SK-N-SH treated with all-trans-retinoic acid at 6 μM for 48 hours (cell line): ENCODE data around the gene ERN1.

ENCODE experiments used
- ATAC-seq: fragments of 200-7000 bp; cut with Tn5 transposase; 3 replicates; pipeline ENCODE4 v1.9.1; 2020; ENCODE audit warnings: mild to moderate bottlenecking, moderate library complexity
- ARNTL ChIP-seq: fragments of 450-650 bp; formaldehyde crosslinking; IDR thresholded peaks from 2 replicates; pipeline ENCODE4 v1.5.0; 2020; ENCODE audit warnings: low read depth, mild to moderate bottlenecking, moderate library complexity, borderline replicate concordance
- CREB5 ChIP-seq: fragments of 250-450 bp; sonication (Bioruptor Pico); IDR thresholded peaks from 2 replicates; pipeline ENCODE4 v1.5.1; 2020; ENCODE audit warnings: low read depth, mild to moderate bottlenecking, moderate library complexity
- CSDC2 ChIP-seq: fragments of 250-450 bp; sonication (Bioruptor Pico); IDR thresholded peaks from 2 replicates; pipeline ENCODE4 v1.5.0; 2020; ENCODE audit warnings: mild to moderate bottlenecking, moderate library complexity
- CSRNP3 ChIP-seq: fragments of 250-450 bp; sonication (Bioruptor Pico); IDR thresholded peaks from 2 replicates; pipeline ENCODE4 v1.5.1; 2021; ENCODE audit warnings: mild to moderate bottlenecking, moderate library complexity
- ESRRG ChIP-seq: fragments of 250-450 bp; sonication (Bioruptor Pico); IDR thresholded peaks from 2 replicates; pipeline ENCODE4 v1.6.1; 2021; ENCODE audit warnings: mild to moderate bottlenecking
- GLIS3 ChIP-seq: fragments of 250-450 bp; sonication (Bioruptor Pico); IDR thresholded peaks from 2 replicates; pipeline ENCODE4 v1.5.0; 2020; ENCODE audit warnings: mild to moderate bottlenecking, moderate library complexity
- ISL1 ChIP-seq: fragments of 250-450 bp; sonication (Bioruptor Pico); IDR thresholded peaks from 2 replicates; pipeline ENCODE4 v2.1.2; 2022; ENCODE audit warnings: mild to moderate bottlenecking, moderate library complexity
- OSR1 ChIP-seq: fragments of 250-450 bp; sonication (Bioruptor Pico); IDR thresholded peaks from 2 replicates; pipeline ENCODE4 v1.8.0; 2022; ENCODE audit warnings: moderate library complexity, mild to moderate bottlenecking, inconsistent platforms
- PATZ1 ChIP-seq: fragments of 250-450 bp; sonication (Bioruptor Pico); IDR thresholded peaks from 2 replicates; pipeline ENCODE4 v1.8.0; 2020; ENCODE audit warnings: mild to moderate bottlenecking, moderate library complexity, borderline replicate concordance
- POU6F1 ChIP-seq: fragments of 250-450 bp; sonication (Bioruptor Pico); IDR thresholded peaks from 2 replicates; pipeline ENCODE4 v1.8.0; 2021; ENCODE audit warnings: low read depth, mild to moderate bottlenecking, moderate library complexity, borderline replicate concordance
- PPARA ChIP-seq: fragments of 250-450 bp; sonication (Bioruptor Pico); IDR thresholded peaks from 2 replicates; pipeline ENCODE4 v1.5.0; 2020; ENCODE audit warnings: mild to moderate bottlenecking, borderline replicate concordance
- RARB ChIP-seq: fragments of 250-450 bp; sonication (Bioruptor Pico); IDR thresholded peaks from 2 replicates; pipeline ENCODE4 v1.8.0; 2021; ENCODE audit warnings: mild to moderate bottlenecking, moderate library complexity
- SNAI2 ChIP-seq: fragments of 250-450 bp; sonication (Bioruptor Pico); IDR thresholded peaks from 2 replicates; pipeline ENCODE4 v1.5.0; 2020; ENCODE audit warnings: mild to moderate bottlenecking, moderate library complexity
- TCF4 ChIP-seq: fragments of 250-450 bp; sonication (Bioruptor Pico); IDR thresholded peaks from 2 replicates; pipeline ENCODE4 v1.8.0; 2021; ENCODE audit warnings: mild to moderate bottlenecking, moderate library complexity, borderline replicate concordance
- TOX ChIP-seq: fragments of 250-450 bp; sonication (Bioruptor Pico); IDR thresholded peaks from 2 replicates; pipeline ENCODE4 v1.8.0; 2021; ENCODE audit warnings: mild to moderate bottlenecking, moderate library complexity, borderline replicate concordance
- TSHZ2 ChIP-seq: fragments of 250-450 bp; sonication (Bioruptor Pico); IDR thresholded peaks from 2 replicates; pipeline ENCODE4 v1.5.0; 2020; ENCODE audit warnings: mild to moderate bottlenecking, moderate library complexity
- ZC3H10 ChIP-seq: fragments of 250-450 bp; sonication (Bioruptor Pico); IDR thresholded peaks from 2 replicates; pipeline ENCODE4 v1.5.1; 2021; ENCODE audit warnings: mild to moderate bottlenecking, moderate library complexity
- ZFP3 ChIP-seq: fragments of 250-450 bp; sonication (Bioruptor Pico); IDR thresholded peaks from 2 replicates; pipeline ENCODE4 v1.5.0; 2020; ENCODE audit warnings: mild to moderate bottlenecking, moderate library complexity
- ZFP30 ChIP-seq: fragments of 450-650 bp; formaldehyde crosslinking; IDR thresholded peaks from 2 replicates; pipeline ENCODE4 v1.5.0; 2022; ENCODE audit warnings: mild to moderate bottlenecking, moderate library complexity
- ZNF565 ChIP-seq: fragments of 450-650 bp; formaldehyde crosslinking; conservative IDR thresholded peaks from 2 replicates; pipeline ENCODE4 v1.5.0; 2020; ENCODE audit warnings: low read depth, mild to moderate bottlenecking, moderate library complexity
- ZNF8 ChIP-seq: fragments of 450-650 bp; formaldehyde crosslinking; IDR thresholded peaks from 2 replicates; pipeline ENCODE4 v1.5.0; 2020; ENCODE audit warnings: mild to moderate bottlenecking, moderate library complexity

The ERN1 gene

GRCh38 chr17:64157669-64158180, 27.8 kb upstream of the ERN1 start:
- ATAC-seq = no peak
- TF ChIP-seq CSDC2 (CRISPR knock-in tag) (no peak), PATZ1 (no peak), TCF4 (CRISPR knock-in tag) (no peak), OSR1 (CRISPR knock-in tag) (no peak), POU6F1 (CRISPR knock-in tag) (no peak), GLIS3 (CRISPR knock-in tag) (no peak), ZNF8 (CRISPR knock-in tag) (no peak), ZNF565 (no peak), ZFP30 (CRISPR knock-in tag) (no peak), PPARA (CRISPR knock-in tag) (no peak), ARNTL (CRISPR knock-in tag) (no peak), RARB (no peak)

GRCh38 chr17:64156670-64157069, 26.7 kb upstream of the ERN1 start:
- peak; percentile 24 for ATAC-seq
- TF ChIP-seq OSR1 (CRISPR knock-in tag) = no peak
- no peak for TF ChIP-seq ZFP3 (CRISPR knock-in tag)
- no peak for TF ChIP-seq SNAI2 (CRISPR knock-in tag)
- no peak for TF ChIP-seq CREB5 (CRISPR knock-in tag)
- no peak for TF ChIP-seq CSDC2 (CRISPR knock-in tag)
- no peak for TF ChIP-seq CSRNP3
- TF ChIP-seq PATZ1 = no peak

- TF ChIP-seq TOX (CRISPR knock-in tag) = no peak
- no peak for TF ChIP-seq PPARA (CRISPR knock-in tag)
- TF ChIP-seq ESRRG (CRISPR knock-in tag) = no peak
- no peak for TF ChIP-seq TSHZ2 (CRISPR knock-in tag)
- no peak for TF ChIP-seq CREB5 (CRISPR knock-in tag)
- no peak for TF ChIP-seq ZC3H10 (CRISPR knock-in tag)
- TF ChIP-seq GLIS3 (CRISPR knock-in tag) = no peak
- no peak for TF ChIP-seq ARNTL (CRISPR knock-in tag)
- TF ChIP-seq ISL1 (CRISPR knock-in tag) = no peak
- no peak for TF ChIP-seq ZFP30 (CRISPR knock-in tag)
- no peak for TF ChIP-seq POU6F1 (CRISPR knock-in tag)
- ATAC-seq = peak; percentile 44; the same call in 2 of the 3 replicates
Observed at GRCh38 chr17:64155751-64156544, 26.0 kb upstream of the ERN1 start.
